CMK (cell line): ENCODE results near the gene RND3.

Source experiments
- DNase-seq: peaks from one replicate; pipeline ENCODE4 v3.0.0-alpha.2; 2010; ENCODE audit warnings: low read depth

RND3 gene

GRCh38 chr2:150475479-150476250 lies 11.8 kb downstream of the RND3 start:
- DNase-seq: no peak

- DNase-seq: no peak
These were observed 13.0 kb downstream of the RND3 start for GRCh38 chr2:150474326-150475074.

DNA sequence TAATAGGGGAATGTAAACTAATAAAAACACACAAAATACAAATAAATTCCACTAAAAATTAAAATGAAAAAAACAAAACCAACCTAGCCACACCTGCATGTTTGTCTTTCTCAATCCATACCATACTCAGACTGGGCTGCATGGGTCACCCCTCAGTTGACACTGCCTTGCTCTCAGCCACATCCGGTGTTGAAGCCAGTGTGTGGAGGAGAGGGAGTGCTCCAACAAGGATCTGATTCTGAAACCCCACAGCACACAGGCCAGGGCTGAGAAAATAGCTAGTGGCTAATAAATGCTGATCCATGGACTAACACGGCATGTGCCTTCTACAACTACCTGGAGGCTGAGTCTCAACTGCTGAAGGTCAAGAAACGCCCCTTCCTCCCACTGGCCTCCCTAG lies 13.7 kb downstream of the RND3 start:
- DNase-seq: no peak

GRCh38 chr2:150472511-150472899 lies 15.0 kb downstream of the RND3 start:
- no peak for DNase-seq

DNA sequence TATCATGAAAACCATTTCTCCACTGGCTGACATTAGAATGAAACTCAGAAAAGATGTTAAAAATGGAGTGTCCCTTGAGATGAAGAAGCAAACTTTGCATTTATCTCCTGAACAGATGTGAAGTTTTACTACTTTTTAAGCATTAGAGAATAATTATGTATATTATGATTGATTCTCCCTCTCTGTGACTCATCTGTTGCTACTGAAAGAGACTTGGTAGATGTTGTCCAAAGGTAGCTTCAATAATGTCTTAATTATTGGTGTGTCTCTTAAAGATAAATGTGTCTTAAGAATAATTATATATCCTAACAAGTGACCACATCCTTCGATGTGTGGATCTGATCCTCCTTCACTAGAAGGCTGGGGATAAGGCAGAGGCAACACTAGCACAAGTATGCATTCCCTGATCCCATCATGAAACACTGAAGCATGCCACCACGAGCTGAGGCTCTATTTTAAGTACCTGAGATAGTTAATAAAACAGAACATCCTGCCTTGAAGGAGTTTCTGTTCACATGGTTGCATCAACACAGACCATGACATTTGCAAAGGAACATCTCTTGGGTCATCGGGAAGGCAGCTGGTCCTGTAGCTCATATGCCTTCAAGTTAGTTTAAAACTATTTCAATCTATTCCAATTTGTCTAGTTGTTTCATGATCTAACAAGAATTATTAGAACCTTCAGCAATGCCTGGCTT lies 15.5 kb downstream of the RND3 start:
- DNase-seq: no peak

DNA sequence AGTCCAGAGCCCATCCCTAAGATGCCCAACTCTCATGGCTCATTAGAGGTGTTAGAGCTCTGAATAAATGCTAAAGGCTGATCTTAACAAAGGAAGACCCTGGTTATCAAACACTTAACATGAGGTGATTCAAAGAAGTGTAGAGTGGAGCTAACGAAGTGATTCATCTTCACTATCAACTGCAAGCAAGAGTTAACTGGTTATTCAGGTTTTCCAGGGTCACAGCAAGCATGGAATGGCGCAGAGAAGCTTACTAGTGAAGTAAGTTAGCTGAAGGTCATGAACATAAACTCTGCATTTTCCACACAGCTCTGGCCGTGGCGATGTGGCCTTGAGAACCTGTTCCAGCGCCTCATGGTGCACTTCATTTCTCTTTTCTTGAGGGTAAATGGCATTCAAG lies 17.0 kb downstream of the RND3 start:
- no peak for DNase-seq

DNA sequence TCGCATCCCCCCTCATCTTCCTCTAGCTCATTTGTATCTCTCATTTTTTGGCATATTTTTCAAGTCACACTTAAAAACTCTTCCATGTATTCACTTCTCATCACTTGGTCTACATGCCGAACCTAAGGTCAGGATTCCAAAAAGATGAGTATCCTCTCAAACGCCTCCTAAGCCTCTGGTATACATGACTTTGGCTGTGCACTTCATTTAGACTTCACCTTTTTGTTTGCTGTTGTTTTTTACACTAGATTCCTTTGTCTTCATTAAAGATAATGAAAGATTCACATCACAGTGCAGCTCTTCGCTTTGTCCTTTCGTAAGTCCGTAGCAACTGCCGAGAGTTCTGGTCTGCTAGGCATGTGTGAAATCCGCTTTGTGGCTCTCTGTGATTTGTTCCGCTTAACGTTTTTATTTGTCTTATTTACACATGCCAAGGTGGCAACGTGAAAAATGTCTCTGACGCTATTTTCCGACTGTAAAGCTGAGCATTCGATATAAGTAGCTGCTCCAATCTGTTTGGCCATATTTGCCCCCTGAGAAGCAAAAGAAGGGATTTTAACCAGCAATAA lies 17.7 kb downstream of the RND3 start:
- no peak for DNase-seq

DNA sequence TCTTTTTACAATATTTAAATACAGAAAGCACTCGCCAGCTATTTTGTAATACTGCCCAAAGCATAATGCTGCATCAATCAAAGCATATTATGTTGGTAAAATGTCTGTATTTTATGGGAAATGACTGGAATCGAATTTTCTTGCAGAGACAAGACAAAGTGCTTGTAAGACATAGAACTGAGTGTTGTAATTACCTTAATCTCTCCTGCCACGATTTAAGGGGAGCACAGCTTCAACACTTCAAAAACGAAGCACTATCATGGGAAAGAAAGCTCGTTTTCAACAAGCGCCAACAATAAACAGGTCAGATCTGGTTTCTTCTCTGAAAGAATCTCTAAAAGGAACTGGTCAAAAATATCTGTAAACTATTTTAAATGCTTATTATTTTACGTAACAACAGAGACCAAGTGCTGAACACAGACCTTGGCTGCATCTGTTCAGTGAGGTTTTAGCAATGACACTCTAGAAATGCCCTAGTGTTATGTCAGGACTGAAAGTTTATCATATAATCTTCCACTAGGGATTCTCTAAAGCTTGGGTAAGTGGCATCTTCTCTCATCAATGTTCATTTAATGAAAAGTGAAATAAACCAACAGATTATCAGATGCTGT lies 19.0 kb downstream of the RND3 start:
- no peak for DNase-seq

DNA sequence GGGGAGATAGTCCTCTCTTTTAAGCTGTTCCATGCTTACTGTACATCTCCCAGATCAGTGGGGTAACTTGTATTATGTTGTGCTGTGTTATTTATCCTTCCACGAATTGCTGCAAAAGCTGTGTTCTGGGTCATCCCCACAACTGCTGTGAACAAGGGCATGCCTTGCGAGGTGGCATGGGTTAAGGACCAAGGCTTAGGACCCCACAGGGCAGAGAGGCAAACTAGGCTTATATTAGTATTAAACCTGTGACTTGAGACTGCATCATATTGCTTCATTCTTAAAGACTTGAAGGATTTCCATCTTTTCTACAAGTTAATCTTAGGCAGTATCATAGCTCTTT lies 19.9 kb downstream of the RND3 start:
- no peak for DNase-seq

GRCh38 chr2:150466741-150467620 lies 20.5 kb downstream of the RND3 start:
- DNase-seq: no peak

DNA sequence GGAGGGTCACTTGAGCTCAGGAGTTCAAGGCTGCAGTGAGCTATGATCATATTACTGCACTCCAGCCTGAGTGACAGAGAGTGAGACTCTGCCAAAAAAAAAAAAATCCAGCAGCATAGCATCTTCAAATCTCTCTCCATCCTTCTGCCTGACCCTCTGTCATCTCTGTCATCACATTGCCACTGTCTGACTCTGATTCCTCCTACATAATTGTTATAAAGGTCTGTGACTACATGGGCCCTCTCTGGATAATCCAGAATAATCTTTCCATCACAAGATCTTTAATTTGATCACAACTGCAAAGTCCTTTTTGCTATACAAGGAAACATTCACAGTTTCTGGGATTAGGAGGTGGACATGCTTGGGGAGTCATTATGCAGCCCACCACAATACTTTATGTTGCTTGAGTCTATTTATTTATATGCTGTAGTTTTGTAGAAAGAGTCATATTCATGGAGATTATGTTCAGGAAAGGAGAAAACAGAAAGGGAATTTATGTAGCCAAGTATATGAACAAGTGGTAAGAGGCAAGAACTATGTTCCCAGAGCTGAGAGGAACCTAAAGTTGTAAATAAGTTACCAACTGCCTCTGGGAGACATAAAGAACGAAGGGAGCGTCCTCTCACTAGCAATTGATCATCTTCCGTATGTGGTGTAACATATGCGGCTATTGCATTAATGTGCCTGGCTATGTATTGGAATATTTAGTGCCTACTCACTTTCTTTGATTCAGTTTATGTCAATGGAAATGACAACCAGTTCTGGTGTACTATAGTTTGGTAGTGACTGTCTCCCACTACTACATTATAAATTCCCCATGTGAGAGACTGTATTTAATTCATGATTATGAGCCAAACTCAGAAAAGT lies 21.5 kb downstream of the RND3 start:
- DNase-seq: no peak

GRCh38 chr2:150464986-150465385 lies 22.5 kb downstream of the RND3 start:
- no peak for DNase-seq

- no peak for DNase-seq
These were observed 23.2 kb downstream of the RND3 start for GRCh38 chr2:150464270-150464669.

GRCh38 chr2:150462770-150463169 lies 24.7 kb downstream of the RND3 start:
- DNase-seq: no peak

GRCh38 chr2:150459281-150459680 lies 28.2 kb downstream of the RND3 start:
- DNase-seq: no peak

GRCh38 chr2:150450765-150451164 lies 36.7 kb downstream of the RND3 start:
- DNase-seq: no peak

DNA sequence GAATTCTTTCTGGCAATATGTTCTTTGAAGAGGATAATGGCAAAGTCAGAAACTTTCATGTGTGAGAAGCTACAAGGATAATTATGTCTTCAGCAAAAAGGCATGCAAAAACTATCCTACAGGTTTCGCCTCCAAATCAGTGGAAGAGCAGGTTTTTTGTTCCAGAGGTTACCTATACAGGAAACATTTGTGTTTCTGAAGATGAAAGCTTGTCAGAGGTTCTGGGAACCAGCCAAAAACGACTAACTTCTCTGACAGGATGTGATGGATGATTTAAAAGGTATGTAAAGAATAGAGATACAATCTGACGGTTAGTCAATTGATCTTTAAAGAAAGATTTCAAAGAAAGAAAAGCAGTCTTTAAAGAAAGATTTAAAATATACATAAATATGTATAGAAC lies 37.6 kb downstream of the RND3 start:
- DNase-seq: no peak

DNA sequence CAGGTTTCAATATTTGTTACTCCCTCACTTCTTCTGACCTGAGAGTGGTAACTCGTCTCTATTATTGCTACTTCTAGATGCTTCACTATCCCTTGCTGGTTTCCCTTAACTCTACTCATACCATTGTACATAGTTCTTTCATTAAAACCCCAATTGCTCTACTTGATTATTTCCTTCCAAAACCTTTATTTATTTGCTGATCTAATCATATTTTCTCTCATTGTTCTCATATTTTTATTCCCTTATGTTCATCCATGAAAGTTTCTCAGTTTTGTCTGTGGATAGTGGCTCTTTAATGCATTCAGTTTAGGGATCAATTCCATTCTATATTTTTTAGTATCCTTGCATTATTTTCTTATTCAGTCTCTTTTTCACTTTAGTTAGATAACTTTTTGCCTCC lies 42.1 kb downstream of the RND3 start:
- no peak for DNase-seq

GRCh38 chr2:150442484-150442883 lies 45.0 kb downstream of the RND3 start:
- no peak for DNase-seq

DNA sequence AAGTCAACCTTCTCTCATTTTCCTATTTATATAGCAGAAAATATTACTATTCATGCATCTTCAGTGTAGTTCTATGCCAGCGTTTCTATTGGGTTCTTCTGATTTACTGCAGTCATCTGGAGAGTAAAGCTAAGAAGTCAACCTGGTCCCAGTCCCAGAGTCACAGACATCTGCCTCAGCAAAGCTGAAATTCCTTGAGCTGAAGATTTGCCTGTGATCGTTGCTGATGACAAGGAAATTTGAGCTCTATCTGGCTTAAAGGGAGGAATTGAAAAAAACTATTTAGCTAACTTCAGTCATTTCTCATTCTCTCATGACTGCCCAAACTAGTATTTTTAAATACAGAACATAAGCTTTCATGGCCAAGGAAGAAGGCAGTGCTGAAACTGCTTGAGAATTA lies 45.7 kb downstream of the RND3 start:
- no peak for DNase-seq
